Camera-type eye (tissue), 1 donor: Measurements from ENCODE around the gene ZNF883. TPM values are rescaled to one million over a fixed set of nuclear protein-coding genes. Genes with fewer than 3 reads are reported as not detected.

Experiments used
- total RNA-seq: library from RNA; depleted of rRNA; stranded (reverse); fragments of >200 nt; gene quantifications from one replicate; pipeline ENCODE4 v1.2.3, GENCODE V29; 2014

The ZNF883 gene
- total RNA-seq = 18.9 TPM

DNA sequence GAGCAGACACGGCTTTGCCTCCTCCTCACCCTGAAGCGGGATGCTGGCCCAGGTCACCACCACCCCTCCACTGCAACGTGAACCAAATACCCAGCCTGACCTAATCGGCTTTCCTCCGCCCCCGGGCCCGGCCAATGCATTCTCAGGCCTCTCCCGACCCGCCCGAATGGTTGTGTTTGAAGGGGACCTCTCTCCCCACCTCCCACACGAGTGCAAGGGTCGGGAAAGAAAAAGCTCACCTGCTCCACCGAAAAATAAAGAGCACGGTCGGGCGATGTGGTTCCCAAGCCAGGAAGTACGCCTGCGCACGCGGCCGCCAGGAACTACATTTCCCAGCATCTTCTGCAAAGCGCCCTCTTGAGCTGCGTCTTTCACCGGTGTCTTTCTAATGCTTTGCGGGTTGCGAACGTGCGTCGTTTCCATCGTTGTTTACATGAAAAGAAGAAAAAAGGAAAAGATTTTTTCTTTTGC, at the start of gene ZNF883:
Gene ZNF883 (minus strand): TSS at position 282 of the 471 bp plus-strand sequence.

DNA sequence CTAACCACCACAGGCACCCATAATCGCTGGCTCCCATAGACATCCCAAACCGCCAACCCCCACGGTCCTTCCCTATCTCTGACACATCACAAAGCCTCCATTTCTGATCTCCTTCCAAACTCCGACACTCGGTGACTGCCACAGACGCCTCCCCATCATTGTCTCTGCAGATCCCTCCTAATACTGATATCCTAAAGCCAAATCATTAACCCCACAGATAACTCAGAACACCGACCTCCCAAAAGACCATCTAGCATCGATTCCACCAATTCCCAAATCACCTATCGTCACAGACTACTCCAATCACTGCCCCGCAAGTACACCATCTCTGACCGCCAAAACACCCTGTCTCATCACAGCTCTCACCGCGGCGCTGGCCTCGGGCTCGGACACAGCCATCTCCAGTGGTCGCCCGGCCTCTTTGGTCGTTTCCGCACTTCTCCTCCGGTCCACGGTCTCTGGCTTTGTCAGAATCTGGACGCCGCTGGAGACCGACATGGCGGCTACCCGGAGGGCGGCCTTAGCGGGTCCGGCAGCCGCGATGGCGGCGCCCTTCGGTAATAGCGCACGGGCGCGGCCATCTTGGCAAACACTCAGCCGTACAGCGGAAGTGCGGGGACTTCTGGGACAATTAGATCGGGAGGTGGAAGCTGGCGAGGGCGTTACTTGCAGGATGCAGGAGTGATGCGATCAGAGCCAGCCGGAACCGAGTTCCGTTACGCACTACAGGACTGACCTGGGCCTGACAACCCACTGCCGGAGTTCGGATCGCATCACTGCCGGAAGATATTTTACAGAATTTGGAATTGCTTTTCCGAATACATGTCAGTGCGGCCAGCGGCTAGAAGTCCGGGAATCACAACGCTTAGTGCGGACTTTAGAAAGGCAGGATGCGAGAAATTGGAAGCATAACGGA, 44.5 kb upstream of the ZNF883 start, which contains the start of gene ZFP37:
Gene ZFP37 (minus strand): TSS at position 534 of the 916 bp plus-strand sequence. CDS start 36 bp downstream, at position 498.

Other genes with a start within 250 kb of the ZNF883 start
- not detected for gene SLC46A2, start 121.3 kb downstream of the ZNF883 start, total RNA-seq
- gene ZFP37, start 44.5 kb upstream of the ZNF883 start, total RNA-seq = 22.7 TPM
- gene SLC31A2, start 138.8 kb upstream of the ZNF883 start, total RNA-seq = 9.6 TPM
- 30.4 TPM for gene FKBP15, start 209.1 kb upstream of the ZNF883 start, total RNA-seq
- gene SLC31A1, start 209.4 kb upstream of the ZNF883 start, total RNA-seq = 15.5 TPM